GM19043 (cell line): Measurements from ENCODE around the gene ZNF346.
"Not testable (repeated sequence)": the region's sequence is repeated elsewhere in the genome, so short reads cannot be mapped to it uniquely, and the experiment has no call there.

ENCODE experiments used
- ATAC-seq: cut with Tn5 transposase; IDR thresholded peaks from one replicate; pipeline ENCODE4 v1.9.1; 2021; ENCODE audit warnings: low read depth; ENCODE audit not compliant: unreplicated experiment

Gene ZNF346

GRCh38 chr5:177022386-177023302 is at the start of gene ZNF346:
Gene ZNF346 (plus strand): TSS chr5:177022696. CDS start chr5:177022739, 43 bp downstream.
- ATAC-seq, result peak; percentile 94

DNA sequence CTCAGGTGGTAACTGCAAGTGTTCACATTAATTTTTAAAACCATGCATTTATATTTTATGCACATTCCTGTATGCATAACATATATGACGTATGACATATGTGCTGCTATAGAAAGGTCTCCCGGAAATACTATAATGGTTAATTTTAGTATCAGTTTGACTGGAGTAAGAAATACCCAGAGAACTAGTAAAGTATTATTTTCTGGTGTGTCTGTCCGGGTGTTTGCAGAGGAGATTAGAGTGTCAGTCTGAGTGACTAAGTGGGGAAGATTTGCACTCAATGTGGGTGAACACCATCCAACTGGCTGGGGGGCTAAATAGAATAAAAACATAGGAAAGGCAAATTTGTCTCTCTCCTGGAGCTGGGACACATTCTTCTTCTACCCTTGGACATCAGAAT is 42.8 kb upstream of the ZNF346 start:
- ATAC-seq, result no peak

- no peak for ATAC-seq
Measured at GRCh38 chr5:176980818-176981217, 41.7 kb upstream of the ZNF346 start.

DNA sequence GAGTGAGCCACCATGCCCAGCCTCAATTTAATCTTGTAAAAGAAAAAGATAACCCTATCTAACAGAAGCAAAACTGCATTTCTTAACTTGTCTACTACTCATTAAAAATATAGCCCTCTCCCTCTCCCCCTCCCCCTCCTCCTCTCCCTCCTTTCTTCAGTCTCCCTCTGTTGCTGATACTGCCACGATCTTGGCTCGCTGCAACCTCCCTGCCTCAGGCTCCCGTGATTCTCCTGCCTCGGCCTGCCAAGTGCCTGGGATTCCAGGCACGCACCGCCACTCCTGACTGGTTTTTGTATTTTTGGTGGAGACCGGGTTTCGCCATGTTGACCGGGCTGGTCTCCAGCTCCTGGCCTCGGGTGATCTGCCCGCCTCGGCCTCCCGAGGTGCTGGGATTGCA is 39.4 kb upstream of the ZNF346 start:
- ATAC-seq, result not testable (repeated sequence)

DNA sequence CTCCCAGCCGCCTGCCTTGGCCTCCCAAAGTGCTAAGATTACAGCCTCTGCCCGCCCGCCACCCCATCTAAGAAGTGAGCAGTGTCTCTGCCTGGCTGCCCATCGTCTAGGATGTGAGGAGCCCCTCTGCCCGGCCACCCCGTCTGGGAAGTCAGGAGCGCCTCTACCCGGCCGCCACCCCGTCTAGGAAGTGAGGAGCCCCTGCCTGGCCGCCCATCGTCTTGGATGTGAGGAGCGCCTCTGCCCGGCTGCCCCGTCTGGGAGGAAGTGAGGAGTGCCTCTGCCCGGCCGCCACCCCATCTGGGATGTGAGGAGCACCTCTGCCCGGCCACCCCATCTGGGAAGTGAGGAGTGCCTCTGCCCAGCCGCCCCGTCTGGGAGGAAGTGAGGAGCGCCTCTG is 38.9 kb upstream of the ZNF346 start:
- ATAC-seq, result not testable (repeated sequence)

DNA sequence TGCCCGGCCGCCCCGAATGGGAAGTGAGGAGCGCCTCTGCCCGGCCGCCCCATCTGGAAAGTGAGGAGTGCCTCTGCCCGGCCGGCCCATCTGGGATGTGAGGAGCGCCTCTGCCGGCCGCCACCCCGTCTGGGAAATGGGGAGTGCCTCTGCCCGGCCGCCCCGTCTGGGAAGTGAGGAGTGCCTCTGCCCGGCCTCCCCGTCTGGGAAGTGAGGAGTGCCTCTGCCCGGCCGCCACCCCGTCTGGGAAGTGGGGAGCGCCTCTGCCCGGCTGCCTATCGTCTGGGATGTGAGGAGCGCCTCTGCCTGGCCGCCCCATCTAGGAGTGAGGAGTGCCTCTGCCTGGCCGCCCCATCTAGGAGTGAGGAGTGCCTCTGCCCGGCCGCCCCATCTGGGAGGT is 38.3 kb upstream of the ZNF346 start:
- ATAC-seq, result not testable (repeated sequence)

- ATAC-seq, result no peak
Measured at GRCh38 chr5:176985516-176985915, 37.0 kb upstream of the ZNF346 start.

DNA sequence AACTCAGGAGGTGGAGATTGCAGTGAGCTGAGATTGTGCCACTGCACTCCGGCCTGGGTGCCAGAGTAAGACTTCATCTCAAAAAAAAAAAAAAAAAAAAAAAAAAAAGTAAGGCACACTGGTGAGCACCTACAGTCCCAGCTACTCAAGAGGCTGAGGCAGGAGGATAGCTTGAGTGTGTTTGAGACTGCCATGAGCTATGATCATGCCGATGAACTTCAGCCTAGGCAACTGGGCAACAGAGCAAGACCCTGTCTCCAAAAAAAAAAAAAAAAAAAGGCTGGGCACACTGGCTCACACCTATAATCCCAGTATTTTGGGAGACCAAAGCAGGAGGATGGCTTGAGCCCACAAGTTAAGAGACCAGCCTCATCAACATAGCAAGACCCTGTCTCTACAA is 36.2 kb upstream of the ZNF346 start:
- ATAC-seq, result no peak

DNA sequence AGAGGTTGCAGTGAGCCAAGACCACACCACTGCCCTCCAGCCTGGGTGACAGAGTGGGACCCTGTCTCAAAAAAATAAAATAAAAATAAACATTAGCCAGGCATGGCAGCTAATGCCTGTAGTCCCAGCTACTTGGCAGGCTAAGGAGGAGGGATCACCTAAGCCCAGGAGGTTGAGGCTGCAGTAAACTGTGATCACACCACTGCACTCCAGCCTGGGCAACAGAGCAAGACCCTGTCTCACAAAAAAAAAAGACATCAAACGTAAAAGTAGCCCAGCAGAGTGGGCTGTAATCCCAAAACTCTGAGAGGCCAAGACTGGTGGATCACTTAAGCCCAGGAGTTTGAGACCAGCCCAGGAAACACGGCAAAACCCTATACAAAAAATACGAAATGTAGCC is 34.9 kb upstream of the ZNF346 start:
- ATAC-seq, result no peak

DNA sequence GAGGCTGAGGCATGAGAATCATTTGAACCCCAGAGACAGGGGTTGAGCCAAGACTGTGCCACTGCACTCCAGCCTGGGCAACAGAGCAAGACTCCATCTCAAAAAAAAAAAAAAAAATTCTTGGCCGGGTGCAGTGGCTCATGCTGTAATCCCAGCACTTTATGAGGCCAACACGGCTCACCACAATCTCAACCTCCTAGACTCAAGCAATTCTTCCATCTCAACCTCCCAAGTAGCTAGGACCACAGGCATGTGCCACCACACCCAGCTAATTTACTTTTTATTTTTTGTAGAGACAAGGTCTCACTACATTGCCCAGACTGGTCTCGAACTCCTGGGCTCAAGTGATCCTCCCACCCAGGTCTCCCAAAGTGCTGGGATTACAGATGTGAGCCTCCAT is 29.4 kb upstream of the ZNF346 start:
- not testable (repeated sequence) for ATAC-seq

- ATAC-seq, result peak; percentile 53
Measured at GRCh38 chr5:176994460-176995121, 27.9 kb upstream of the ZNF346 start.

- ATAC-seq, result no peak
Measured at GRCh38 chr5:176995122-176995490, 27.4 kb upstream of the ZNF346 start.

- ATAC-seq, result peak; percentile 63
Measured at GRCh38 chr5:176995896-176996767, 26.4 kb upstream of the ZNF346 start.

- ATAC-seq, result no peak
Measured at GRCh38 chr5:176996780-176997179, 25.7 kb upstream of the ZNF346 start.

- no peak for ATAC-seq
Measured at GRCh38 chr5:176998828-176999227, 23.7 kb upstream of the ZNF346 start.

DNA sequence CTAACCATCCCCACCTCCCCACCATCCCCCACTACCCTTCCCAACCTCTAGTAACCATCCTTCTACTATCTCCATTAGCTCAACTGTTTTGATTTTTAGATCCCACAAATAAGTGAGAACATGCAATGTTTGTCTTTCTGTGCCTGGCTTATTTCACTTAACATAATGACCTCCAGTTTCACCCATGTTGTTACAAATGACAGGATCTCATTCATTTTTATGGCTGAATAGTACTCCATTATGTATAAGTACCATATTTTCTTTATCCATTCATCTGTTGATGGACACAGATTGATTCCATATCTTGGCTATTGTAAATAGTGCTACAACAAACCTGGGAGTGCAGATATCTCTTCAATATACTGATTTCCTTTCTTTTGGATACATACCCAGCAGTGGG is 23.0 kb upstream of the ZNF346 start:
- ATAC-seq, result not testable (repeated sequence)

DNA sequence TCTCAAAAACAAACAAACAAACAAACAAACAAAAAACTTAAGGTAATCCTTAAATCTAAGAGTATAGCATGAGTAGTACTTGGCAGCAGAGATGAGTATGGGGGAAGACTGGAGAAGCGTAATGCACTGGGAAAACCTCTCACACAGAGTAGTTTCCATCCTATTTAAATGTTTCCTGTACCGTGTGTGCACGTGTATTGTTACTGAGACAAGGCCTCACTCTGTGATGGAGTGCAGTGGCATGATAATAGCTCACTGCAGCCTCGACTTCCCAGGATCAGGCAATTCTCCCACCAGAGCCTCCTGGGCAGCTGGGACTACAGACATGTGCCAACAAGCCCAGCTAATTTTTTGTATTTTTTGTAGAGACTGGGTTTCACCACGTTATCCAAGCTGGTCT is 18.8 kb upstream of the ZNF346 start:
- ATAC-seq, result no peak

DNA sequence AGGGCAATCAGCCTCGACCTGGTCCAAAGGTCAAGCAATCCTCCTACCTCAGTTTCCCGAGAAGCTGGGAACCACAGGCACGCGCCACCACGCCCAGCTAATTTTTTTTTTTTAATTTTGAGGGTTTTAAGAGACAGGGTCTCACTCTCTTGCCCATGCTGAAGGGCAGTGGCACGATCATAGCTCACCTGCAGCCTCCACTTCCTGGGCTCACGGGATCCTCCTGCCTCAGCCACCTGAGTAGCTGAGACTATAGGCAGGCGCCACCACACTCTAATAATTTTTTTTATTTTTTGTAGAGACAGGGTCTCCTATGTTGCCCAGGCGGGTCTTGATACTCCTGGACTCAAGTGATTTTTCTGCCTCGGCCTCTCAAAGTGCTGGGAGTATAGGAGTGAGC is 17.5 kb upstream of the ZNF346 start:
- no peak for ATAC-seq

DNA sequence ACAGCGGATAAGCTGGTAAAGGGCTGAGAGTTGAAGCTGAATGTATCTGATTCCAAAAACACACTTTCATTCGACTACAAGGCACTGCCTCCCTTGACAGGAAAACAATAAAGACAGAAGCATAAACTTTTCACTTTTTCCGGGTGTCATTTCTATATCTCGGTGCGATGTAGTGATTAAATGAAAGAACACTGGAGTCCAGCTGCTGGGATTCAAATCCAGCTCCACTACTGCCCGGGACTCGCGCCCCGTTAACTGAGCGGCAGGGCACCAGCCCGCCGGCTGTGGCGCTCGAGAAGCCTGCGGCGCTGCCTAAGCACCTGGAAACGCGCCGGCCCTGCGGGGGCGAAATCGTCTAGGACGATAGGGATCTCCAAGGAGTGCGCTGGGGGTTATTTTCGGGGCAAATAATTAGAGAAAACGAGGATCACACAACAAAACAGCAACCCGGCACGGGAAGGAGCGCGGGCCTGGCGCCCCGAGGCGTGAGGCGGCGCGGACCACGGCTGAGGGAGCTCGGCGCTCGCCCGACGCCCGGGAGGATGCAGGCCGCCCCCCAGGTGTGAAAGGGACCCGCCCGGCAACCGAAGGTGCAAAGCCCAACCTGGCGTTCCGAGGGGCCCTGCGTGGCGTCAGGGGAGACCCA is 16.8 kb upstream of the ZNF346 start:
- peak; percentile 56 for ATAC-seq

DNA sequence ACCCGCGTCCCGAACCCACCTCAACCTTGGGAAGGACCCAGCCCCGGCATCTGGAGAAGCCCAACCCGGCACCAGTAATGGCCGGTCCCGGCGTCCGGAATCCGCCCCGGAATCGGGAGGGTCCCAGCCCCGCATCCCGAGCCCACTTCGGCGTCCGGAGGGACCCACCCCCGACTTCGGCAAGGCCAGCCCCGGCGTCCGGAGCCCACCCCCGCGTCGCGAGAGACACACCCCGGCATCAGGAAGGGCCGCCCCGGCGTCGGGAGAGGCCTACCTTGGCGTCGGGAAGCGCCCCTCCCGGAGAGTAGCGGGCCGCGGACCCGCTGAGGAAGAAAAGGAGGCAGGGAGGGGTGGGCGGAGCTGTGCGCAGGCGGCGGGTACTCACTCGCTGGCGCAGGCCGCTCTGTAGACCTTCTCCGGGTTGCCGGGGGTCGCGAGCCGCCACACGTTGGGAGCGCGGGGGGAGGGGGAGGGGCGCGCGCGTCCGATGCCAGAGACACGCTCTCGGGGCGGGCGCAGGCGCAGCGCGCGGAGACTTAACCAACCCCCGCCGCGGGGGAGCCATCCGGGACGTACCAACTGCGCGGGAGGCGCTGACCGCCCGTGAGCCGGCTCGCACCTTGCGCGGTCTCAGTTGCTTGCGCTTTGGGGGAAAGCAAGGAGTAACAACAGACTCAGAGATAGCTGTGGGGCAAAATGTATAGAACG is 16.1 kb upstream of the ZNF346 start, which contains the start of gene UIMC1:
Gene UIMC1 (minus strand): TSS at position 515 of the 708 bp plus-strand sequence. CDS start 24,164 bp downstream, outside the sequence.
- peak; percentile 75 for ATAC-seq
